Measurements from ENCODE around the gene STXBP6.
"Not testable (repeated sequence)": the region's sequence is repeated elsewhere in the genome, so short reads cannot be mapped to it uniquely, and the experiment has no call there.

The STXBP6 gene

GRCh38 chr14:24957814-24958213, 92.1 kb downstream of the STXBP6 start:
- no peak for DNase-seq (ENCODE audit: low read depth in 2 of 3, low spot score in 1 of 3)

- DNase-seq (ENCODE audit: low read depth in 2 of 3, low spot score in 1 of 3) = no peak
Observed at GRCh38 chr14:24956104-24956503, 93.8 kb downstream of the STXBP6 start.

- DNase-seq (ENCODE audit: low read depth in 2 of 3, low spot score in 1 of 3) = no peak
Observed at GRCh38 chr14:24954700-24955037, 95.3 kb downstream of the STXBP6 start.

- DNase-seq (ENCODE audit: low read depth in 2 of 3, low spot score in 1 of 3) = no peak
Observed at GRCh38 chr14:24954037-24954699, 95.8 kb downstream of the STXBP6 start.

GRCh38 chr14:24952851-24953666, 96.9 kb downstream of the STXBP6 start:
- no peak for DNase-seq (ENCODE audit: low read depth in 2 of 3, low spot score in 1 of 3)

GRCh38 chr14:24948261-24948847, 101.6 kb downstream of the STXBP6 start:
- no peak for DNase-seq (ENCODE audit: low read depth in 2 of 3, low spot score in 1 of 3)

- no peak for DNase-seq (ENCODE audit: low read depth in 2 of 3, low spot score in 1 of 3)
Observed at GRCh38 chr14:24947131-24947530, 102.8 kb downstream of the STXBP6 start.

- DNase-seq (ENCODE audit: low read depth in 2 of 3, low spot score in 1 of 3) = no peak
Observed at GRCh38 chr14:24944800-24945199, 105.1 kb downstream of the STXBP6 start.

GRCh38 chr14:24943024-24943423, 106.9 kb downstream of the STXBP6 start:
- no peak for DNase-seq (ENCODE audit: low read depth in 2 of 3, low spot score in 1 of 3)

GRCh38 chr14:24941719-24942118, 108.2 kb downstream of the STXBP6 start:
- DNase-seq (ENCODE audit: low read depth in 2 of 3, low spot score in 1 of 3) = no peak

- no peak for DNase-seq (ENCODE audit: low read depth in 2 of 3, low spot score in 1 of 3)
Observed at GRCh38 chr14:24940213-24940783, 109.6 kb downstream of the STXBP6 start.

GRCh38 chr14:24938593-24938992, 111.4 kb downstream of the STXBP6 start:
- DNase-seq (ENCODE audit: low read depth in 2 of 3, low spot score in 1 of 3) = no peak

GRCh38 chr14:24937300-24937699, 112.6 kb downstream of the STXBP6 start:
- no peak for DNase-seq (ENCODE audit: low read depth in 2 of 3, low spot score in 1 of 3)

- not testable (repeated sequence) for DNase-seq (ENCODE audit: low read depth in 2 of 3, low spot score in 1 of 3)
Observed at GRCh38 chr14:24936773-24937172, 113.2 kb downstream of the STXBP6 start.

- no peak for DNase-seq (ENCODE audit: low read depth in 2 of 3, low spot score in 1 of 3)
Observed at GRCh38 chr14:24935796-24936195, 114.2 kb downstream of the STXBP6 start.

- DNase-seq (ENCODE audit: low read depth in 2 of 3, low spot score in 1 of 3) = no peak
Observed at GRCh38 chr14:24928386-24928900, 121.5 kb downstream of the STXBP6 start.

- DNase-seq (ENCODE audit: low read depth in 2 of 3, low spot score in 1 of 3) = no peak
Observed at GRCh38 chr14:24927809-24928208, 122.1 kb downstream of the STXBP6 start.

GRCh38 chr14:24925771-24926374, 124.1 kb downstream of the STXBP6 start:
- no peak for DNase-seq (ENCODE audit: low read depth in 2 of 3, low spot score in 1 of 3)

GRCh38 chr14:24924544-24924943, 125.4 kb downstream of the STXBP6 start:
- no peak for DNase-seq (ENCODE audit: low read depth in 2 of 3, low spot score in 1 of 3)

GRCh38 chr14:24921903-24922302, 128.0 kb downstream of the STXBP6 start:
- no peak for DNase-seq (ENCODE audit: low read depth in 2 of 3, low spot score in 1 of 3)

All from stimulated activated CD4-positive, alpha-beta T cell treated with anti-CD3 and anti-CD28 coated beads, Interleukin-12 subunit alpha, Interleukin-12 subunit beta, amount 100 ng/mL, for 48 hours (primary cell).